Fibroblast of pulmonary artery (primary cell): ENCODE results near the gene DVL2.
"Not testable (repeated sequence)": the region's sequence is repeated elsewhere in the genome, so short reads cannot be mapped to it uniquely, and the experiment has no call there.

Source experiments
- DNase-seq: peaks from one replicate; pipeline ENCODE4 v3.0.0-alpha.2; 2010; ENCODE audit warnings: low read depth
- H3K4me3 ChIP-seq: replicated peaks from 2 replicates; pipeline ENCODE4 v1.5.1; 2011; ENCODE audit warnings: low read depth, mild to moderate bottlenecking, control low read depth, low read length, moderate library complexity
- TF ChIP-seq, protein P1 (sequence below): IDR thresholded peaks from 2 replicates; pipeline ENCODE4 v1.5.1; 2011; ENCODE audit warnings: mild to moderate bottlenecking, control low read depth, low read length, inconsistent platforms; ENCODE audit errors: missing control alignments

The DVL2 gene

DNA sequence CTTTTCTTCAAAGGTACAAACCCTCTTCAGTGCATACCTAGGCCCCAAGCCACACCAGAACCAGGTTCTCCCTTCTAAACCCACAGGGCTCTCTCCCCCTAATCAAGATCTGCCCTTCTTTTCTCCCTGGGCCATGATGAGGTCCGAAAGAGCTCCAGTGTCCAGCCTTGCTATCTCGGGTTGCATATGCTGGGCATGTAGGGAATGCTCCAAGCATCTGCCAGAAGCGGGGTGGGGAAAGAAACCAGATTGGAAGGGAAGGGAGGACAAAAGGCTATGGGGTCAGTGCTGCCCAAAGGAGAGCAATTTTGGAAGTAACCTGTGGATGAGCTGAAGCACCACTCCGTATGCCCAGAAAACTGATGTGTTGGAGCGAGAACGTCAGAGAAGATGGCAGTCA lies 14.9 kb upstream of the DVL2 start:
- DNase-seq: no peak
- TF ChIP-seq, protein P1, sequence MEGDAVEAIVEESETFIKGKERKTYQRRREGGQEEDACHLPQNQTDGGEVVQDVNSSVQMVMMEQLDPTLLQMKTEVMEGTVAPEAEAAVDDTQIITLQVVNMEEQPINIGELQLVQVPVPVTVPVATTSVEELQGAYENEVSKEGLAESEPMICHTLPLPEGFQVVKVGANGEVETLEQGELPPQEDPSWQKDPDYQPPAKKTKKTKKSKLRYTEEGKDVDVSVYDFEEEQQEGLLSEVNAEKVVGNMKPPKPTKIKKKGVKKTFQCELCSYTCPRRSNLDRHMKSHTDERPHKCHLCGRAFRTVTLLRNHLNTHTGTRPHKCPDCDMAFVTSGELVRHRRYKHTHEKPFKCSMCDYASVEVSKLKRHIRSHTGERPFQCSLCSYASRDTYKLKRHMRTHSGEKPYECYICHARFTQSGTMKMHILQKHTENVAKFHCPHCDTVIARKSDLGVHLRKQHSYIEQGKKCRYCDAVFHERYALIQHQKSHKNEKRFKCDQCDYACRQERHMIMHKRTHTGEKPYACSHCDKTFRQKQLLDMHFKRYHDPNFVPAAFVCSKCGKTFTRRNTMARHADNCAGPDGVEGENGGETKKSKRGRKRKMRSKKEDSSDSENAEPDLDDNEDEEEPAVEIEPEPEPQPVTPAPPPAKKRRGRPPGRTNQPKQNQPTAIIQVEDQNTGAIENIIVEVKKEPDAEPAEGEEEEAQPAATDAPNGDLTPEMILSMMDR: no peak
- H3K4me3 ChIP-seq: no peak overlapping the region

DNA sequence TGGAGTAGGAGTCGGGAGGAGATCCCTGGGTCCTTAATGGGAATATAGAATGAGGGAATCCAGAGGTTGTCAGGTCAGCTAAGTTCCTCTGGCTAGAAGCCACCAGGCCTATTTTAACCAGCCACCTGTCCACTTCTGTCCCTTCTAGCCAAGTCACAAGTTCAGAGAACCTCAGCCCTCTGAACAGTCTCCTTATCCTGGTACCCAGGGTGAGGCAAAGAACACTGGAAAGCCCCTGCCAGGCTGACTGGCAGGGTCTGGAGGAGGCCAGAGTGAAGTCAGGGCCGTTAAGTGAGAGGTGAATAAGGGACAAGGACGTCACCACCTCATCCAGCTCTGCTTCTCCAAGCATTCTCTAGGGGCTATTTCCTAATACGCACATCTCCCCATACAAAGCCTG lies 14.5 kb upstream of the DVL2 start:
- TF ChIP-seq, protein P1: no peak
- H3K4me3 ChIP-seq: no peak overlapping the region
- DNase-seq: no peak

DNA sequence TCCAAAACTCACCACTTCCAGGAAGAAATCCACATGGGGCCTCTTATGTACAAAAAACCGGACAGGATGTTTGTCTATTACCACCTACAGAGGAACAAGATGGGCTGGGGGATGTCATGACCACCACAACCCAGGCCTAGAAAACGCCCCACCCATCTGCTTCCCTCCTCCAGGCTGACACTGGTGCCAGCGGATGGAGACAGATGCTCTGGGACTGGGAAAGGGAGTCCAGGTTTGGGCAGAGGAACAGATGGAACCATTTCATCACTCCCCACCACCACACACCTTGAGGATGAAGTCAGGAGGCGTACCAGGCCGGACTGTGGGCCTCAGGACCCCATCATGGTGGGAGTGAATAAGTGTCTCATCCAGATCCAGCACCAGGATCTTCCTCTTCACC lies 12.5 kb upstream of the DVL2 start:
- DNase-seq: no peak
- TF ChIP-seq, protein P1: no peak
- no peak overlapping the region for H3K4me3 ChIP-seq

- DNase-seq, H3K4me3 ChIP-seq: not testable (repeated sequence)
These were observed 9.5 kb upstream of the DVL2 start for GRCh38 chr17:7243838-7244237.

- H3K4me3 ChIP-seq: peak overlapping the region; percentile 81
- no peak for DNase-seq
- TF ChIP-seq, protein P1: no peak
These were observed 9.1 kb upstream of the DVL2 start for GRCh38 chr17:7243453-7243729.

DNA sequence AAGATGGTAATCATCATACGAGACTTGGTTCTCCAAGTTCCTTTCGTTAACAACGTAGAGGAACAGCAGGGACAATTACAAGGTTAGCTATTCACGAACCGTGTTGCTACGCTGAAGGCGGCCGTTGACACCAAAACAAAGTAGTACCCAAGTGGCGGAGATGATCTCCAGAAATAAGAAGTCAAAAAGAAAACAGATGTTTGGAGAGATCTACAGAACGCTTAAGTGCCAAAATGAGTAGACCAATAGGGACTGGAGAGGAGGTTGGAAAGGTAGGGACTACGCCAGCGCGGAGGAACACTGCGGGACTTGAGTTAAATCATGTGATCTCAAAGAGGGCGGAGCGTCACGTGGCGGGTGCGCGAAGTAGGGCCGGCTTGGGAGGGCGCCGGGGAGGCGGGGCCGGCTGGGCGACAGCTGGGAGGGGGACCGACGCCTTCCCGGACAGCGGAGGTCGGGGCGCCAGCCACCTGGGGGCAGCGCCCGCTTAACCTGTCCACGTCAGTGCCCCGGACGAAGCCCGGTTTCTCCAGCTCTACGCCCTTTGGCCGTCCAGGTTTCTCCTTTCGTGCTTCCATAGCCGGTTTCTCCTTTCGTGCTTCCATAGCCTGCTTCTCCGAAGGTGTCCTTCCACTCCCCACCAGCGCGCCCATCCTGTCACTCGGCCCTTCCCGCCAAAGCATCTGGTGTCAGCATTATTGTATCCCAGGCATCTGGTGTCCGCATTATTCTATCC lies 8.6 kb upstream of the DVL2 start:
- peak overlapping the region; percentile 81 for H3K4me3 ChIP-seq
- peak; percentile 97 for DNase-seq
- TF ChIP-seq, protein P1: no peak

- peak; percentile 95 for DNase-seq
These were observed 7.7 kb upstream of the DVL2 start, which contains the start of gene GABARAP for GRCh38 chr17:7241783-7242716. Gene GABARAP, minus strand, starts transcription at chr17:7242449. Its CDS starts 119 bp downstream, at chr17:7242330.

More at GRCh38 chr17:7241783-7242716, 7.7 kb upstream of the DVL2 start, which contains the start of gene GABARAP:
- peak within 1 kb of the TSS; percentile 81 for H3K4me3 ChIP-seq
- TF ChIP-seq, protein P1: no peak
